H1 (cell line): ENCODE measurements around the gene GBX1. TPM values are rescaled to one million over a fixed set of nuclear protein-coding genes. Genes with fewer than 3 reads are reported as not detected.

ENCODE experiments used
- CBX5 ChIP-seq: fragments of 300-800, 300-1000 bp; sonication (generic); IDR thresholded peaks from 2 replicates; pipeline ENCODE4 v1.7.1; 2016; ENCODE audit warnings: antibody characterized with exemption, low read length, low read depth
- RBBP5 ChIP-seq: IDR thresholded peaks from 2 replicates; pipeline ENCODE4 v1.7.1; 2012; ENCODE audit warnings: low read depth, mild to moderate bottlenecking, inconsistent platforms, low read length, moderate library complexity, borderline replicate concordance
- polyA plus RNA-seq, 7 experiments: library from polyadenylated mRNA; depleted of rRNA in 3 of 7; stranded (reverse) in 5 of 7; unstranded in 2 of 7; fragments of >200 nt in 5 of 7; fragments of 200-250 nt in 2 of 7; gene quantifications; 1 replicate in 5 of 7; 2 replicates in 1 of 7; 4 replicates in 1 of 7; pipeline versions ENCODE4 v1.2.1 to v1.2.3, GENCODE V29; 2011 to 2013; ENCODE audit warnings: missing spikeins in 2 of 7, mixed read lengths in 2 of 7
- total RNA-seq: library from RNA; stranded (reverse); fragmentation: NEBNext Ultra II Directional; extraction: Animal tissue kit (Norgen Biotek cat#: 25700); gene quantifications from 2 replicates; pipeline ENCODE4 v1.2.1, GENCODE V29; 2021

Gene GBX1
- total and polyA plus RNA-seq, 2 of the 8 experiments (the other 6 are each of a cell fraction or from before 2014, with no cell fraction given) = not detected

- TF ChIP-seq RBBP5 (no peak), CBX5 (no peak)
- TF ChIP-seq, all 59 proteins: peak for 3
Measured at GRCh38 chr7:151109094-151110048, 58.1 kb downstream of the GBX1 start (continued).
